M059J (cell line): ENCODE data around the gene DDAH1. TPM values are rescaled to one million over a fixed set of nuclear protein-coding genes. Genes with fewer than 3 reads are reported as not detected.

Source experiments
- DNase-seq: peaks from one replicate; pipeline ENCODE4 v3.0.0-alpha.2; 2012; ENCODE audit warnings: low read depth
- total RNA-seq: library from RNA; depleted of rRNA; stranded (reverse); fragments of >200 nt; shearing (Covaris generic); gene quantifications from 2 replicates; pipeline ENCODE4 v1.2.3, GENCODE V29; 2014

The DDAH1 gene
- total RNA-seq, 1 experiment from 2014 or later: 82.7 TPM

DNA sequence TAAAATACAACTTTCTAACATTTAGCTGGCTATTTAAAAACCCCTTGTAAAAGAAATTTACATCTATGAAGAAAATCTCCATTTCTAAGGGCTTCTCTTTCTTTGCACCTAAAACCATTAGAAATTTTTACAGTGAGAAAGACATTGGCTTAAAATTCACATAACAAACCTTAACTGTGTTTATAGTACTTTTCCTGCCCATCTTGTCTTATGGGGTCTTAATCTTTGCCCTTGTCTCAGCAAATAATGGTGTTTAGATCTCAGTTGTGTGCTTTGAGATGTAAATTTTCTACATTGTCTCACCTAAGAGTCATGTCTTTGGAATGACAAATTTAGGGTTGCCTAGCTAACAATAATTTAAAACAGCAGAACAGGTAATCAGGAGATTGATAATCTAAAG lies 71.5 kb downstream of the DDAH1 start:
- DNase-seq: no peak

DNA sequence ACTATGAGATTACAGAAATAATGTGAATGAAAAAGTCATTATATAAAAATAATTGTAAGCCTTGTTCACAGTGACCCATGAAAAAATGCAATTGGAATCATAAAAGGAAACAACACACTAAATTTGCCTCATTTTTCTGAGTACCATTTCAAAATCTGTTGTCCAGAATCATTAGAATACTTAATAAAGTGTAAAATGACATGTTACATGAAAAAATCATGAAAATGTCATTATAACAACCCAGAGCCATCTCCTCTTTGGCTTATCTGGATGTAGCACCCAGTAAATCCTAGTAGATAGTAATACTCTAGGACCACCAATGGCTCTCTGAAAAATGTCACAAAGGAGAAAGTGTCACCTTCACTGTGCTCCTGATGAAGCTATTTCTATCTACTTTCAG lies 76.5 kb downstream of the DDAH1 start:
- no peak for DNase-seq

DNA sequence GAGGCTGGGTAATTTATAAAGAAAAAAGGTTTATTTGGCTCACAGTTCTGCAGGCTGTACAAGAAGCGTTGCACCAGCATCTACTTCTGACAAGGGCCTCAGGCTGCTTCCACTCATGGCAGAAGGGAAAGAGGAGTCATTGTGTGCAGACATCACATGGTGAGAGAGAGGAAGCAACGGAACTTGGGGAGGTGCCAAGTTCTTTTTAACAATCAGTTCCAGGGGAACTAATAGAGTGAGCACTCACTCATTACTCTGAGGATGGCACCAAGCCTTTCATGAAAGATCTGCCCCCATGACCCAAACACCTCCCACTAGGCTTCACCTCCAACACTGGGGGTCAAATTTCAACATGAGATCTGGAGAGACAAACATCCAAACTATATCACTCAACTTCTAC lies 77.2 kb downstream of the DDAH1 start:
- no peak for DNase-seq

DNA sequence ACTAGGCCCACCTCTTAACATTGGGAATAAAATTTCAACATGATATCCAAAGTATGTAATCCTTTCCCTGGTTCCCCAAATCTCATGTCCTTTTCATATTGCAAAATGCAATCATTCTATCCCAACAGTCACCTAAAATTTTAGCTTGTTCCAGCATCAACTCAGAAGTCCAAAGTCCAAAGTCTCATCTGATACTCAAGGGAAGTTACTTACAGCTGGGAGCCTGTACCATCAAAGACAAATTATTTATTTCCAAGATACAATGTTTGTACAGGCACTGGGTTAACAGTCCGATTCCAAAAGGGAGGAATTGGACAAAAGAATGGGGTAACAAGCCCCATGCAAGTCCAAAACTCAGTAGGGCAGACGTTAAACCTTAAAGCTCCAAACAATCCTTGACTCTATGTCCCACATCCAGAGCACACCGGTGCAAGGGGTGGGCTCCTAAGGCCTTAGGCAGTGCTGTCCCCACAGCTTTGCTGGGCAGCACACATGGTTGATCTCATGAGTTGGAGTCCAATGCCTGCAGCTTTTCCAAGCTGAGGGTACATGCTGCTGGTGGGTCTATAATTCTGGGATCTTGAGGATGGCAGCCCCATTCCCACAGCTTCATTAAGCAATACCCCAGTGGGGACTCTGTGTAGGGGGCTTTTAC lies 78.8 kb downstream of the DDAH1 start:
- DNase-seq: no peak

DNA sequence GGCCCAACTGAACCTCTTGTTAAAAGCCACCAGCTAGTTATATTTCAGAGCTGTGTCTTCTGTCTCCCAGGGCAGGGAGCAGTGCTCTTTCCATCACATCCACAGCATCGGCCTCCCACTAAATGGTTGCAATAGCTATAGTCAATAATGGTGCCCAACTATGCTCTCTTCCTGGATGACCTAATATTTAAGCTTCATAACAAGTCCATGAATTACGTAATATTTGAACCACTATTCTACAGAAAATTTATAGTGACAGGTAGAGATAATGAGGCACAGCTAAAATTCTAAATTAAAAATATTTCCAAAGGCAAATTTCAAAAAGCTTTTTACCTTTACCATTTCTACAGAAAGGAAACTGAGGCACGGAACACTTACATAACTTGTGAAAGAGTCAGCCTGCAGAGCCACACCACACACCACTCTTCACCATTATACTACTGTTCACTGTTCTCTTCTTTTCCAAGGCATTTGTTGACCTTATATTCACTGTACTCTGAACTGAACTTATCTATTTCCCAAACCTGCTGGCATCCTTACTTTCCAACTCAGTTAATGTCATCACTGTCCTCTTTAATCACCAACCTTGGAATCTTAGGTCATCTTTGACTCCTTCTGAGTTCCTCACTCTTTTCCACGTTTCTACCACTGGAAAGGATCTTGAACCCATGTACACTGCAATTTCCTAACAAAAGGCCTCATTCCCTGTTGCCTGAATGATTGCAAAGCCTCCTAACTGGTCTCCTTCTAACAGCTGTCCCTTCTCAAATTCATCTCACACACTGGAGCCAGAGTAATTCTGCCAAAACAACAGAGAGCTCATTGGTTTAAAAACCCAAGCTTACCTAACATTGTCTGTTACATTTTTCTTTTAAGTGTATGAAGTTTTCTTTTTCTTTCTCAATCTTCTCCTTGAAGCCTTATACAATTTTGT lies 85.5 kb downstream of the DDAH1 start:
- no peak for DNase-seq

DNA sequence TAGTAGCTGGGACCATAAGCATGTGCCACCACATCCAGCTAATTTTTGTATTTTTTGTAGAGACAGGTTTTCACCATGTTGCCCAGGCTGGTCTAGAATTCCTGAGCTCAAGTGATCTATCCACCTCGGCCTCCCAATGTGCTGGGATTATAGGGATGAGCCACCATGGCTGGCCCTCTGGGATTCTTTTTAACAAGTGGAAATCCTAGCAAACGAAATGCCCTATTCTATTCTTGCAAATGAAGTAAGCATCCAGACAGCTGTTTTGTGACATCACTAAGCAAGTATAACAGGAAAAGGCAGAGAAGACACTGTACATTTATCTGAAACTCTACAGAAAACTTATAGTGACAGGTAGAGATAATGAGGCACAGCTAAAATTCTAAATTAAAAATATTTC lies 86.4 kb downstream of the DDAH1 start:
- DNase-seq: no peak

DNA sequence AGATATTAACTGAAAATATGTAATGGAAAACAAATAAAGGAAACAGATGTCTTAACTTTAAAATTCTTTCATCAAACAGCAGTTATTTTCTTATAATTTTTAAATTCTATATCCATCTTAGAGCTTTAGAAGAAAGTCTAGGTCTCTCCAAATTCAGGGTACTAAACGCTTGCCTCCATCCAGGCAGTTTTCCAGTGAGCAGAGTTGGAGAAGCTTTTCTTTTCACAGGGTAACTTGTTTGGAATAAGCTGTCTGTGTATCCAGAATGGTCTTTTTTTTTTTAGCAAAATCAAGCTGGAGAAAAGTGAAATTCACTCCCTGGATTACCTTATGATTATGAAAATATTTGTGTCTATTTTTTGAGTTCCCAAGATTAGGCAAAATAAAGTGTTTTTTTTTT lies 88.6 kb downstream of the DDAH1 start:
- DNase-seq: no peak

DNA sequence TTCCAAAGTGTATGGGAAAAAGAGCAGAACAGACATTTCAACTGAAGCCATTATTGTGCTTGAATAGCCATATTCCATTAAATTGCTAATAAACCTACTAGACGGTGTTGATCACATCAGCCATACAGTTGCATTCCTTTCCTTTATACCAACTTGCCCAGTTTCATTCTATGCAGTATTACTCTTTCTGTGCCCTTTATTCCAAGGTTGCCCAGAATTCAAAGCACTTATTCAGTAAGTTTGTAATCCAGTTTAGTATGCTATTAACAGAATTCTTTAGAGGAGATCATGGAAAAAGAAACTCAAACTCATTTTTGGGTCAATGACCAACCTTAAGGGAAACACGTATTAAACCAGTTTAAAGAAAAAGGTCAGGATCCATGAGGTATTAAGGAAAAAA lies 89.5 kb downstream of the DDAH1 start:
- no peak for DNase-seq

DNA sequence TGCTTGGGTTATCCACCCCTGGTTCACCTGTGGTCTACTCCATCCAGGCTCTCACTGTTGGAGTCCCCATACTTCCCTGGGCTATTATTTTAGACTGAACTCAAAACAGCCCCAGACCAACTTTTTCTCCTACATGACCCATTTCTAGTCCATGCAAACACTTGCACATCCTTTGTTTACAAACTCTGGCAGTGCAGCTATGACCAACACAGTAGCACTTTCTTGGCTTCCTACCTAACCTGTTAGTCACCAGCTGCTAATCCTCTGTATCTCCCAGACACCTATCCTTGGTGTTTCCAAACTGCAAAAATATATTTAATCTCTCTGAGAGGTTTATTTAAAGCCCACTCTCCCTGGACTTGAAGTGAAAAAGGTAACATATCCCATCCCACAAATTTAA lies 90.8 kb downstream of the DDAH1 start:
- peak; percentile 94 for DNase-seq

DNA sequence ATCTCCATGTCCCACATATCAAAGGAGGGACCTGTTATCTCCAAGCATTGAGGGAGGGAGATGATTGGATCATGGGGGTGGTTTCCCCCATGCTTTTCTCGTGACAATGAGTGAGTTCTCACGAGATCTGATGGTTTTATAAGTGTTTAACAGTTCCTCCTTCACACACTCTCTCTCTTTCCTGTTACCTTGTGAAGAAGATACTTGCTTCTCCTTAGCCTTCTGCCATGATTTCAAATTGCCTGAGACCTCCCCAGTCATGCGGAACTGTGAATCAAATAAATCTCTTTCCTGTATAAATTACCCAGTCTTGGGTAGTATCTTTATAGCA lies 91.6 kb downstream of the DDAH1 start:
- DNase-seq: no peak

DNA sequence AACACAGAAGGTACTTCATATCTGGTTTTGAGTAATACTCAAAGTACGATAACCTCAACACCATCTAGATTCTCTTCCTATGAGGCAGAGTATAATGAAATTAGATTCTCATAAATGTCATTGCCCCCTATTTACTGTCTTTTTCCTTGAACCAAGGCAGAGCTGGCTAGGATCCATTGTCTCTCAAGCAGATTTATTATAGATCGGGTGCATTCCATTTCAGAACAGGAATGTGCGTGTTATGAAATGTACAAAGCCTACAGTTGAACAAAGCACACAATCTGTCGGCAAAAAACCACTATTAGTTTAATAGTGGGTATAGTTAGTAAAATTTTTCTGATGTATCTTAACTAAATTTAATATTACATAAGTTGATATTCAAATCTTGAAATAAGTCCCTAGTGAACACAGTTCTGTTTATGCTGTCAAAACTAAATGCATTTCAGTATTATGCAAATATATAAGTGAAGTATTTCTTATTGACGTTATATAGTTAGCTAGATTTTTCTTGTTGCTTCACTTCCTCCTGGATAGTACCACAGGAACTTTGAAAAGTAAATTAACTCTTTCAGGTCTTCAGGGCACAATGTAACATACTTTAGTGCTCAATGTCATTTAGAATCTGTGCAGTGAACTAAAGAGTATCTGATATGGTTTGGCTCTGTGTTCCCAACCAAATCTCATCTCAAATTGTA lies 92.1 kb downstream of the DDAH1 start:
- peak; percentile 52 for DNase-seq

DNA sequence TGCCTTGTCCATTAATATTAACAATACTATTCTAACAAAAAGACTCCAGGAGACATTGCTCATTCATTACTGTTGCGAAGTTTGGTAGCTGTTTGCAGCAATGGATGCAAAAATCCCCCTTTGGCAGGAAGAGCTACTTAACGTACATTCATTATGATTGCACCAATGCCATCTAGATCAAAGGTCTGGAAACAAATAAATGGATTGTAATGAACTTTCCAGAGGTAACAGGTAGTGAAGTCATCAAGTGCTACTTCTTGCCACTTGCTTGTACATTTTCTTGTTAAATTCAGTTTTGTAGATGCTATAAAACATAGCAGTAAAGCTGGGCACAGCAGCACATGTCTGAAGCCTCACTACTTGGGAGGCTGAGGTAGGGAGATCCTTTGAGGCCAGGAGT lies 93.9 kb downstream of the DDAH1 start:
- no peak for DNase-seq

DNA sequence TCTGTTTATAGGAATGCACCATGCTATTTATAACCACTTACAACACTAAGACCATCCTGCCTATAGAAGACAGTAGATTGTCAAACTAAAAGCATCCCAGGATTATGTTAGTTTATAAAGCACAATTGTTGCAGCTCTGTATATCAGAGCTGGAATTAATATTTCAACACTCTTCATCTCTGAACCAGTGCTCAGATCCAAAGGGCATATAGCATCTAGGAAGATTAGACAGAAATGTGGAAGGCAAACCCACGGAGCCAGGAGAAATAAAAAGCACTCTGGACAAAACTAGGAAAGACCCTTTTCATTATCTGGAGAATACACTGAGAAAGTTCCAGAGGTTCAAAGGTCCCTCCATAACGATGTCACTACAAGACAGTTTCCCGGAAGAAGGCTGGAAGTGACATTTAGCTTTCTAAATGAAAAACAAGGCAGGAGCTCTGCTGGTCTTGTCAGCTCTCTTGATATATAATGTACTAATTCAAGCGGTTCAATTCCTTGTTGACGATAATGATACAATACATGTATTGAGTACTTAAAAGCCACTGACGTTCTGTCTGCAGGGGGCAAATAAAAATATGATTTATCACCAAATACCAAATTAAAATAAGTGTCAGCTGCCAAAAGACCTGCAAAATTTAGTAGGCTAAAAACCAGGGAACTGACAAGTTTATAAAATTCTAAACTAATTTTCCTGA lies 96.7 kb downstream of the DDAH1 start:
- no peak for DNase-seq

DNA sequence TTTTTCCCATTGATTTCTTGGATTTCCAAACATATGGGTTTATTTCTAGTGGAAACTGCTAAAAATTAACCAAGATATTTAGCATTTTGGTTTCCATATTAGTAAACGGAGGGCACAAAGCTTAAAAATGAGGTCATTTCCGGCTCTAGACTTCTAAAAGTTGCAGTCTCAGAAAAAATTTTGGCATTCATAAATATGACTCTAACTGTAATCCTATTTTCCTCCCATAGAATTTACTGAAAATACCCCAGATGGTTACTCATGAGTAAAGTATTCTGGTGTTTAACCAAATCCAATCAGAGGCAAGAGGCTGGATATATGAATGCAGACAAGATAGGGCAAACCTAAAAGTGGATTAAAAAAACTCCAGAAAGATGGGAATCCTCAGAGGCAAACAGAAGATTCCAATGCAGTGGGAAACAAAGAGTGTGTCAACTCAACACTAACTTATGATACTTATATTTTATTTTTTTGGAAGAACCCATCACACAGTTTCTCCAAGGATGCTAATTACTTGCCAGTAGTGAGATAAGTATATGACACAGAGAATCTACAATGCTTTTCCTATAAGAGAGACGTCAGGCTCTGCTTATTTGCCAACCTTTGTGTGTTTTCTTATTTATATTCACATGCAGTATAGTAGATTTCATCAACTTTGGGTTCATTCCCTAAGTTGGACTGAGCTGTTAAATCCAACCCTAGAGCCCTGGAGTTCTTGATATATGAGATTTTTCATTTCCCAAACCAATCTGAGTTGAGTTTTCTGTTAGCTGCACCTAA lies 98.4 kb downstream of the DDAH1 start:
- peak; percentile 87 for DNase-seq

DNA sequence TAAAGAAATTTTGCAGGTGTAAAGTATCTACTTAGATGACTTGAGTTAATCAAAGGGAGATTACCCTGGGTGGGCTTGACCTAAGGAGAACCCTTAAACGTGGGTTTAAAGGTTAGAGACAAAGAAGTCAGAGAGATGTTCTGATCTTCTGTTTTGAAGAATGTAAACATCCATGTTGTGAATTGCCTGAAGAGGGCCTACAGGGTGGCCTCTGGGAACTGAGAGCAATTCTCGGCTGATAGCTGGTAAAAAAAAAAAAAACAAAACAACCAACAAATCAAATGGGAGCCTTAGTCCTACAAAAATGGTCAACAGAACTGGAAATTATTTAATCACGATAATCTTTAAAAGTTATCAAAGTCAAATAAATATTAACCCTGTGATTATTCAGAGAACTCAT lies 99.1 kb downstream of the DDAH1 start:
- no peak for DNase-seq

DNA sequence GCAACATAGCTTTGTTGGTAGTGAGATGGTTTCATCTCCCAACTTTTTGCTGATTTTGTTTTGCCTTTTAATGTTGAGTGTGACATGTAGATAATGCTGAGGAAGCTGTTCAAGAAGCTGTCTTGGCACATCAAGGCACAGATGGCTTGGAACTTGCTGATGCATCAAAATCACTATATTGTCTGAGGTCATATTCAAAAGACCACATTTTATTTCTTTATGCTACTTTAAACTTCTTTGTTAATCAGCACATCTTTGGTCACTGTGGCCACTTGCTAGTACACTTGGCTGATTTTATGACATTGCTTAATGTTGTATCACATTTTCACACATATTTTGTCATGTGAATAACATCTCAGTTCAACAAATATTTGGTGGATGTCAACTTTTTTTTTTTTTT lies 101.4 kb downstream of the DDAH1 start:
- DNase-seq: peak; percentile 54

DNA sequence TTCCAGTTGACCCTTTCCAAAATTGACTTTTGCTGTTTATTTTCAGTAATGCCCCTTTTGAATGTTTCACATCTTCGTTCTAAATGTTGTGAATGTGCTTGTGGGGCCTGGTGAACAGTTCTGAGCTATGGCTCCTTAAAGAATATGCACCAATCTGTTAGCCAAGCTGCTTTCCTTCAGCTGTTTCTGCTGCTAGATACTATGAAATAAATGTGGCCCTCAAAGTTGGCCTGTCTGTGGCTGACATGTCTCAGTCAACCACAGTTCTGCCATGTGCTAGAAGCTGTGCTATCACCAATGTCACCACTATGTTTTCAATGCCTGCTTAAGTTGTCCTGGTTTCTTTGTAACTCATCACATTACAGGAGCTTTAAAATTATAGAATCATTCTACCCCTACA lies 101.9 kb downstream of the DDAH1 start:
- no peak for DNase-seq

DNA sequence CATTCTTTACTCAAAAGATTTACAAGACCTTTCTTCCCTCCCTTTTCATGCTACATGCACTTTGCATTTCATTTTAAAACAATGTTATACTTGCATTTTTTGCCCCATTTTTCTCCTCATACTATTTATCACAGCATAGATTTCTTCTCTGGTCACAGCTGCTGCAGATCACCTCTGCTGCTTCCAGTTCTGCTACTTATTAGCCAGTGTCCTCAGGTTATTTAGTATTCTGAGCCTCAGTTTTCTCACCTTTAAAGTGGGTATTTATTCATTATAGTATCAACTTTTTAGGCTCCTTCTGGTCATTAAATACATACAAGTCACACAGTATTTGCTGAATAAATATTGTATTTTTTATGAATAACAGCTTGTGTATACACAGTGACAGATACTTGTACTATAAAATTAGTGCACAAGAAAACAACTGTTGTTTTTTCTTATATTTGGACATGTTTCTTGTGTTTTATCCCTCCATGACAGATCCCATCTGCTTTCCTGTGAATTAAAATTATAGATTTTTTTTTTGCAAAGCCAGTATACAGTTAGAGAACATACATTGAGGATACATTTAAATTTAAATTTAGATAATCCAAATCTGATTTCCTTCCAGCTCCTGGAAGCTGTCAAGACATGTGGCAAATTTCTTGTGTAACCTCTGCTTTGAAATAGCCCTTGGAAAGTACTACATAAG lies 103.2 kb downstream of the DDAH1 start:
- no peak for DNase-seq

DNA sequence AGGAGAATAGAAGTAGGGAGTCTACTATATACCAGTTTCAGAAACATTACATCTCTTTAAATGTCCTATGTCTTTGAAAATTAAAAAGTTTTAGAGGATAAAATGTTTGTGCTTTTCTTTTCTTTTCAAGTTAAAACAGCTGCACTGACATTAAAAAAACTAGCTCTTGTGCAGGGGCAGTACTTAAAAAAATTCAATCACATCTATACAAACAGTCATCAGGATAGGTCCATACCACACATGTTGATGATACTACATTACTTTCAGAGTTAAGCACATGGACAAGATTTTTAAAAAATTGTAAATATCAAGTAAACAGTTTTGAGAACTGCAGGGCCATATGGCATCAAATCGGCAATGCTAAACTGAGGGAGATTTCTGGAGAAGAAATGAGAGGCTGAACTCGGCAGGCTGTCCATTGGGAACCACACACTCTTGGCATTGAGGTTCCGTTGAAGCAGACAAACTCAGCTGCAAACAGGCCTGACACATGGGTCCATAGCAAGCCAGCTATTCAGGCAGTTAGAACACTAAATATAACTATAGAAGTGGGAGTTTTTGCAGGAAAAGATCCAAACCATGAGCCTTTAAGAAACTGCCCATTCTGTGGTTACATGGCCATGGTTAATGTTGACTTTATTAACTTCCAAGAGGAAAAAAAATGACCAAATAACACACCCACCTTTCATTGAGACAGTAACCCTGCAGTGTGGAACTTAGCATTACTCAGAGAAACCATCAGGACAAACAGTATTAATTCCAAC lies 104.0 kb downstream of the DDAH1 start:
- peak; percentile 87 for DNase-seq
